Activated naive CD4-positive, alpha-beta T cell treated with anti-CD3 and anti-CD28 coated beads, Interleukin-2, amount 50 U/mL, for 16 hours (primary cell): Measurements from ENCODE around the gene GOLIM4.
"Not testable (repeated sequence)": the region's sequence is repeated elsewhere in the genome, so short reads cannot be mapped to it uniquely, and the experiment has no call there.

Experiments used
- DNase-seq: peaks from one replicate; pipeline ENCODE4 v3.0.0-alpha.2; 2020

The GOLIM4 gene

GRCh38 chr3:168095611-168096209, at the start of gene GOLIM4:
Gene GOLIM4, minus strand, starts transcription at chr3:168095924. Its CDS starts 639 bp downstream, at chr3:168095285.
- DNase-seq, result peak; percentile 19

GRCh38 chr3:168141405-168141998, 45.8 kb upstream of the GOLIM4 start:
- DNase-seq, result no peak

- DNase-seq, result no peak
These were observed 44.2 kb upstream of the GOLIM4 start for GRCh38 chr3:168139947-168140346.

GRCh38 chr3:168138421-168138820, 42.7 kb upstream of the GOLIM4 start:
- DNase-seq, result no peak

- DNase-seq, result no peak
These were observed 39.2 kb upstream of the GOLIM4 start for GRCh38 chr3:168134931-168135330.

GRCh38 chr3:168130250-168130649, 34.5 kb upstream of the GOLIM4 start:
- not testable (repeated sequence) for DNase-seq

GRCh38 chr3:168128463-168128862, 32.7 kb upstream of the GOLIM4 start:
- DNase-seq, result not testable (repeated sequence)

GRCh38 chr3:168127466-168127865, 31.7 kb upstream of the GOLIM4 start:
- no peak for DNase-seq

- DNase-seq, result no peak
These were observed 29.1 kb upstream of the GOLIM4 start for GRCh38 chr3:168124791-168125190.

- DNase-seq, result no peak
These were observed 28.6 kb upstream of the GOLIM4 start for GRCh38 chr3:168124291-168124690.

GRCh38 chr3:168123201-168124176, 27.8 kb upstream of the GOLIM4 start:
- DNase-seq, result no peak

- no peak for DNase-seq
These were observed 25.7 kb upstream of the GOLIM4 start for GRCh38 chr3:168121184-168122017.

- no peak for DNase-seq
These were observed 22.2 kb upstream of the GOLIM4 start for GRCh38 chr3:168117853-168118313.

GRCh38 chr3:168117059-168117458, 21.3 kb upstream of the GOLIM4 start:
- no peak for DNase-seq

- no peak for DNase-seq
These were observed 20.6 kb upstream of the GOLIM4 start for GRCh38 chr3:168116279-168116678.

GRCh38 chr3:168113848-168114247, 18.1 kb upstream of the GOLIM4 start:
- no peak for DNase-seq

GRCh38 chr3:168112894-168113293, 17.2 kb upstream of the GOLIM4 start:
- DNase-seq, result no peak

GRCh38 chr3:168104361-168104760, 8.6 kb upstream of the GOLIM4 start:
- DNase-seq, result no peak

- no peak for DNase-seq
These were observed 7.1 kb upstream of the GOLIM4 start for GRCh38 chr3:168102735-168103410.

- no peak for DNase-seq
These were observed 5.2 kb upstream of the GOLIM4 start for GRCh38 chr3:168100777-168101492.

- DNase-seq, result no peak
These were observed 1.7 kb upstream of the GOLIM4 start for GRCh38 chr3:168097381-168097780.
